OCI-LY3 (cell line): Measurements from ENCODE around the gene ZNF318.

Experiments
- H2AFZ ChIP-seq: fragments of 200-600, 300-600 bp; shearing (Covaris generic); 2 replicates; pipeline ENCODE4 v1.6.0; 2014; ENCODE audit warnings: antibody characterized with exemption, low read depth, low read length
- H3K27ac ChIP-seq: fragments of 200-600, 300-600 bp; sonication (generic); 2 replicates; pipeline ENCODE4 v1.5.1; 2014; ENCODE audit warnings: mild to moderate bottlenecking, low read length, moderate library complexity, mixed read lengths
- H3K27me3 ChIP-seq: fragments of 200-600, 300-600 bp; sonication (generic); 2 replicates; pipeline ENCODE4 v1.6.1; 2014; ENCODE audit warnings: low read depth, low read length, mixed read lengths
- H3K36me3 ChIP-seq: fragments of 200-600, 300-600 bp; sonication (generic); replicated peaks from 2 replicates; pipeline ENCODE3; 2014; ENCODE audit warnings: low read depth, low read length, mixed read lengths
- H3K4me1 ChIP-seq: fragments of 300-600, 200-600 bp; sonication (generic); 2 replicates; pipeline ENCODE4 v1.6.1; 2014; ENCODE audit warnings: low read length, mixed read lengths
- H3K4me2 ChIP-seq: fragments of 200-600, 300-600 bp; sonication (generic); 2 replicates; pipeline ENCODE4 v1.6.1; 2014; ENCODE audit warnings: low read length, mixed read lengths
- H3K4me3 ChIP-seq: fragments of 300-600, 200-600 bp; sonication (generic); 2 replicates; pipeline ENCODE4 v1.5.1; 2014; ENCODE audit warnings: antibody characterized with exemption, mild to moderate bottlenecking, low read length, moderate library complexity
- H3K79me2 ChIP-seq: fragments of 300-600, 200-600 bp; shearing (Covaris generic); 2 replicates; pipeline ENCODE4 v1.6.1; 2014; ENCODE audit warnings: mild to moderate bottlenecking, low read length, mixed read lengths
- H3K9ac ChIP-seq: fragments of 300-600, 200-600 bp; shearing (Covaris generic); 2 replicates; pipeline ENCODE4 v1.6.0; 2014; ENCODE audit warnings: mild to moderate bottlenecking, low read length, moderate library complexity
- H3K9me3 ChIP-seq: fragments of 200-600, 300-600 bp; shearing (Covaris generic); 2 replicates; pipeline ENCODE4 v1.6.1; 2014; ENCODE audit warnings: low read length, mixed read lengths; ENCODE audit not compliant: insufficient read depth
- H4K20me1 ChIP-seq: fragments of 200-600, 300-600 bp; sonication (generic); 2 replicates; pipeline ENCODE4 v1.6.1; 2016; ENCODE audit warnings: low read length, mixed read lengths; ENCODE audit not compliant: insufficient read depth
- CTCF ChIP-seq: fragments of 200-600, 300-600 bp; sonication (generic); IDR thresholded peaks from 2 replicates; pipeline ENCODE4 v1.5.1; 2014; ENCODE audit warnings: antibody characterized with exemption, low read length, low read depth
- EZH2phosphoT487 ChIP-seq: fragments of 200-600 bp; shearing (Covaris generic); IDR thresholded peaks from 2 replicates; pipeline ENCODE4 v1.6.1; 2018; ENCODE audit warnings: antibody characterized with exemption, mixed run types, low read depth

The ZNF318 gene

GRCh38 chr6:43308990-43309477 lies 60.4 kb downstream of the ZNF318 start:
- Histone ChIP-seq H3K79me2 (no peaks in the 10 kb centered on the region), H4K20me1 (no peaks in the 10 kb centered on the region), H2AFZ (peak overlapping the region; percentile 90), H3K9ac (peak overlapping the region; percentile 79), H3K36me3 (peaks cover 9% of the 10 kb centered on the region), H3K9me3 (no peaks in the 10 kb centered on the region), H3K4me2 (peak overlapping the region; percentile 95), H3K4me3 (peak overlapping the region; percentile 80), H3K27me3 (no peaks in the 10 kb centered on the region), H3K27ac (peak overlapping the region; percentile 32), H3K4me1 (peaks cover 59% of the 10 kb centered on the region)
- no peak for TF ChIP-seq CTCF

GRCh38 chr6:43308101-43308989 lies 61.1 kb downstream of the ZNF318 start, which contains the start of gene CRIP3:
Gene CRIP3 (minus strand): TSS chr6:43308826. CDS start chr6:43308792, 34 bp downstream.
- peak within 1 kb of the TSS; percentile 80 for H3K4me3 ChIP-seq
- peaks cover 9% of the 10 kb centered on the region for H3K36me3 ChIP-seq
- H3K27me3 ChIP-seq = no peaks in the 10 kb centered on the region
- TF ChIP-seq EZH2phosphoT487 (no peak), CTCF (peak; percentile 77)
- H3K4me1 ChIP-seq = peaks cover 52% of the 10 kb centered on the region
- peak within 1 kb of the TSS; percentile 90 for H2AFZ ChIP-seq
- H3K9me3 ChIP-seq = no peaks in the 10 kb centered on the region
- no peaks in the 10 kb centered on the region for H3K79me2 ChIP-seq
- H4K20me1 ChIP-seq = no peaks in the 10 kb centered on the region
- H3K9ac ChIP-seq = peak within 1 kb of the TSS; percentile 79
- peak within 1 kb of the TSS; percentile 95 for H3K4me2 ChIP-seq
- H3K27ac ChIP-seq = peak within 1 kb of the TSS; percentile 36

- Histone ChIP-seq H3K9ac (peak overlapping the region; percentile 79; the same call in 1 of the 2 replicates), H3K4me3 (peak overlapping the region; percentile 80)
Measured at GRCh38 chr6:43307451-43308100, 61.9 kb downstream of the ZNF318 start.

More at GRCh38 chr6:43307451-43308100, 61.9 kb downstream of the ZNF318 start:
- H4K20me1 ChIP-seq = no peaks in the 10 kb centered on the region
- H3K4me1 ChIP-seq = peaks cover 44% of the 10 kb centered on the region
- H3K9me3 ChIP-seq = no peaks in the 10 kb centered on the region
- peaks cover 9% of the 10 kb centered on the region for H3K36me3 ChIP-seq
- no peak for TF ChIP-seq CTCF
- no peak for TF ChIP-seq EZH2phosphoT487
- peak overlapping the region; percentile 95 for H3K4me2 ChIP-seq
- H3K27ac ChIP-seq = no peak overlapping the region
- no peak overlapping the region for H2AFZ ChIP-seq
- H3K27me3 ChIP-seq = no peaks in the 10 kb centered on the region
- H3K79me2 ChIP-seq = no peaks in the 10 kb centered on the region
